ENCODE measurements around the gene DDI2. TPM values are rescaled to one million over a fixed set of nuclear protein-coding genes. Genes with fewer than 3 reads are reported as not detected.
A peak's percentile ranks its signal among the peaks of the same experiment; 100 is the strongest.

The DDI2 gene
- total RNA-seq, 1 donor from 2014 or later, result 23.3 TPM

GRCh38 chr1:15708486-15709137, 91.4 kb downstream of the DDI2 start:
- Histone ChIP-seq H4K20me1 (ENCODE audit: low read depth) (peaks cover 14% of the 10 kb centered on the region), H3F3A (ENCODE audit: low read depth) (peaks cover 2% of the 10 kb centered on the region), H3K9me3 (ENCODE audit: low read depth) (no peaks in the 10 kb centered on the region), H3K4me2 (no peak overlapping the region), H3K27ac (no peak overlapping the region), H3K36me3 (no peaks in the 10 kb centered on the region), H3K9ac (no peak overlapping the region), H3K79me2 (ENCODE audit: low read depth) (peaks cover 37% of the 10 kb centered on the region), H2AFZ (replicated peaks) (no peak overlapping the region), H3K4me1 (no peaks in the 10 kb centered on the region), H3K27me3 (no peaks in the 10 kb centered on the region), H3K4me3 (no peak overlapping the region)
- Mint-ChIP-seq H3K27me3 (ENCODE audit: insufficient read depth, low read depth) (no peaks in the 10 kb centered on the region), H3K4me3 (no peak overlapping the region), H3K36me3 (peaks cover 2% of the 10 kb centered on the region), H3K4me1 (peaks cover 8% of the 10 kb centered on the region), H3K9me3 (no peaks in the 10 kb centered on the region), H3K27ac (peak overlapping the region; percentile 53)
- TF ChIP-seq EZH2phosphoT487 (IDR thresholded peaks at IDR 0.05) (no peak), CTCF (IDR thresholded peaks at IDR 0.05) (no peak), EZH2 (IDR thresholded peaks at IDR 0.05) (no peak)
- DNase-seq (ENCODE audit: low spot score), result no peak

- Histone ChIP-seq H3K79me2 (ENCODE audit: low read depth) (peaks cover 40% of the 10 kb centered on the region), H3K4me3 (no peak overlapping the region), H3K9ac (no peak overlapping the region), H3K36me3 (no peaks in the 10 kb centered on the region), H3K4me2 (no peak overlapping the region), H3K27me3 (no peaks in the 10 kb centered on the region), H3K4me1 (no peaks in the 10 kb centered on the region), H3F3A (ENCODE audit: low read depth) (peaks cover 2% of the 10 kb centered on the region), H2AFZ (replicated peaks) (no peak overlapping the region), H3K27ac (no peak overlapping the region), H3K9me3 (ENCODE audit: low read depth) (no peaks in the 10 kb centered on the region), H4K20me1 (ENCODE audit: low read depth) (peaks cover 14% of the 10 kb centered on the region)
- no peak for DNase-seq (ENCODE audit: low spot score)
- peaks cover 2% of the 10 kb centered on the region for H3K36me3 Mint-ChIP-seq
- no peak overlapping the region for H3K27ac Mint-ChIP-seq
- TF ChIP-seq EZH2phosphoT487 (IDR thresholded peaks at IDR 0.05) (no peak), EZH2 (IDR thresholded peaks at IDR 0.05) (no peak), CTCF (IDR thresholded peaks at IDR 0.05) (no peak)
- H3K27me3 Mint-ChIP-seq (ENCODE audit: insufficient read depth, low read depth), result no peaks in the 10 kb centered on the region
- H3K9me3 Mint-ChIP-seq, result no peaks in the 10 kb centered on the region
- H3K4me3 Mint-ChIP-seq, result no peak overlapping the region
- peaks cover 5% of the 10 kb centered on the region for H3K4me1 Mint-ChIP-seq
These were observed 92.0 kb downstream of the DDI2 start for GRCh38 chr1:15709226-15709625.

GRCh38 chr1:15712168-15712567, 94.9 kb downstream of the DDI2 start:
- Histone ChIP-seq H3K9ac (no peak overlapping the region), H3K4me2 (no peak overlapping the region), H4K20me1 (ENCODE audit: low read depth) (peaks cover 18% of the 10 kb centered on the region), H3K79me2 (ENCODE audit: low read depth) (peaks cover 49% of the 10 kb centered on the region), H3K27me3 (no peaks in the 10 kb centered on the region), H2AFZ (replicated peaks) (no peak overlapping the region), H3K4me1 (no peaks in the 10 kb centered on the region), H3F3A (ENCODE audit: low read depth) (peaks cover 2% of the 10 kb centered on the region), H3K4me3 (no peak overlapping the region), H3K27ac (no peak overlapping the region), H3K9me3 (ENCODE audit: low read depth) (no peaks in the 10 kb centered on the region), H3K36me3 (no peaks in the 10 kb centered on the region)
- peaks cover 4% of the 10 kb centered on the region for H3K4me1 Mint-ChIP-seq
- no peak overlapping the region for H3K27ac Mint-ChIP-seq
- H3K9me3 Mint-ChIP-seq, result no peaks in the 10 kb centered on the region
- TF ChIP-seq CTCF (IDR thresholded peaks at IDR 0.05) (no peak), EZH2phosphoT487 (IDR thresholded peaks at IDR 0.05) (no peak), EZH2 (IDR thresholded peaks at IDR 0.05) (no peak)
- peaks cover 3% of the 10 kb centered on the region for H3K36me3 Mint-ChIP-seq
- DNase-seq (ENCODE audit: low spot score), result no peak
- peaks cover 4% of the 10 kb centered on the region for H3K27me3 Mint-ChIP-seq (ENCODE audit: insufficient read depth, low read depth)
- no peak overlapping the region for H3K4me3 Mint-ChIP-seq
